ENCODE measurements around the gene PABPN1L. TPM values are rescaled to one million over a fixed set of nuclear protein-coding genes. Genes with fewer than 3 reads are reported as not detected.

The PABPN1L gene
- total RNA-seq, 1 experiment from 2014 or later, result not detected

DNA sequence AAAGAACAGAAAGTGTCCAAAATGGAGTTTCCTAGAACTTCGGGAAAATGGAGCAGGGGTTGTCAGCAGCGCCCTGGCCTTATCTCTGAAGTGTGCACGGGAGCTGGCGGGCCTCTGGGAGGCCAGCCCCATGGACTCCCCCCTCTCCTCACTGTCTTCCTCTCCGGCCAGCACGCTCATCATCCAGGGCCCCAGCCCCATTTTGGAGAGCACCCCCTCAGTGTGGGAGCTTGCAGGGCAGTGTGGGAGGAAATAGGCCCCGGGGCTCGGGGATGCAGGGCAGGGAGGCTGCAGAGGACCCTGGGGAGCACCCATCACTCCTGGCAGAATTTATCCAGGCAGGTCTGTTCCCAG lies 4.9 kb upstream of the PABPN1L start:
- Histone ChIP-seq H3K27me3 (replicated peaks; ENCODE audit: control insufficient read depth, insufficient read depth, low read length) (no peaks in the 10 kb centered on the region; the same call in 1 of the 2 replicates), H3K36me3 (ENCODE audit: control insufficient read depth, insufficient read depth, low read length) (no peaks in the 10 kb centered on the region), H3K4me1 (no peaks in the 10 kb centered on the region), H3K9me3 (no peaks in the 10 kb centered on the region), H3K4me3 (ENCODE audit: low read depth, low read length) (no peak overlapping the region)
- TF ChIP-seq, protein P1, sequence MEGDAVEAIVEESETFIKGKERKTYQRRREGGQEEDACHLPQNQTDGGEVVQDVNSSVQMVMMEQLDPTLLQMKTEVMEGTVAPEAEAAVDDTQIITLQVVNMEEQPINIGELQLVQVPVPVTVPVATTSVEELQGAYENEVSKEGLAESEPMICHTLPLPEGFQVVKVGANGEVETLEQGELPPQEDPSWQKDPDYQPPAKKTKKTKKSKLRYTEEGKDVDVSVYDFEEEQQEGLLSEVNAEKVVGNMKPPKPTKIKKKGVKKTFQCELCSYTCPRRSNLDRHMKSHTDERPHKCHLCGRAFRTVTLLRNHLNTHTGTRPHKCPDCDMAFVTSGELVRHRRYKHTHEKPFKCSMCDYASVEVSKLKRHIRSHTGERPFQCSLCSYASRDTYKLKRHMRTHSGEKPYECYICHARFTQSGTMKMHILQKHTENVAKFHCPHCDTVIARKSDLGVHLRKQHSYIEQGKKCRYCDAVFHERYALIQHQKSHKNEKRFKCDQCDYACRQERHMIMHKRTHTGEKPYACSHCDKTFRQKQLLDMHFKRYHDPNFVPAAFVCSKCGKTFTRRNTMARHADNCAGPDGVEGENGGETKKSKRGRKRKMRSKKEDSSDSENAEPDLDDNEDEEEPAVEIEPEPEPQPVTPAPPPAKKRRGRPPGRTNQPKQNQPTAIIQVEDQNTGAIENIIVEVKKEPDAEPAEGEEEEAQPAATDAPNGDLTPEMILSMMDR (IDR thresholded peaks at IDR 0.05; ENCODE audit: insufficient read depth in 1 of 2, low read depth in 1 of 2, low read length in 1 of 2, severe bottlenecking in 1 of 2, unreplicated experiment in 1 of 2), result no peak
- no peak for DNase-seq
- intact Hi-C loops (cut with micrococcal nuclease; ENCODE audit: unreplicated experiment), result no loop called here
- Mint-ChIP-seq H3K9me3 (ENCODE audit: unreplicated experiment) (no peaks in the 10 kb centered on the region), H3K4me1 (ENCODE audit: low read depth, unreplicated experiment) (no peaks in the 10 kb centered on the region), H3K36me3 (ENCODE audit: insufficient read depth, unreplicated experiment) (no peaks in the 10 kb centered on the region), H3K27me3 (ENCODE audit: insufficient read depth, unreplicated experiment) (peaks cover 7% of the 10 kb centered on the region), H3K4me3 (ENCODE audit: unreplicated experiment) (no peak overlapping the region), H3K27ac (ENCODE audit: unreplicated experiment) (no peak overlapping the region)
- POLR2A ChIA-PET, result no interaction called here
- CTCF ChIA-PET, result no interaction called here
- no TSS peak for BruUV-seq (replicated peaks)

DNA sequence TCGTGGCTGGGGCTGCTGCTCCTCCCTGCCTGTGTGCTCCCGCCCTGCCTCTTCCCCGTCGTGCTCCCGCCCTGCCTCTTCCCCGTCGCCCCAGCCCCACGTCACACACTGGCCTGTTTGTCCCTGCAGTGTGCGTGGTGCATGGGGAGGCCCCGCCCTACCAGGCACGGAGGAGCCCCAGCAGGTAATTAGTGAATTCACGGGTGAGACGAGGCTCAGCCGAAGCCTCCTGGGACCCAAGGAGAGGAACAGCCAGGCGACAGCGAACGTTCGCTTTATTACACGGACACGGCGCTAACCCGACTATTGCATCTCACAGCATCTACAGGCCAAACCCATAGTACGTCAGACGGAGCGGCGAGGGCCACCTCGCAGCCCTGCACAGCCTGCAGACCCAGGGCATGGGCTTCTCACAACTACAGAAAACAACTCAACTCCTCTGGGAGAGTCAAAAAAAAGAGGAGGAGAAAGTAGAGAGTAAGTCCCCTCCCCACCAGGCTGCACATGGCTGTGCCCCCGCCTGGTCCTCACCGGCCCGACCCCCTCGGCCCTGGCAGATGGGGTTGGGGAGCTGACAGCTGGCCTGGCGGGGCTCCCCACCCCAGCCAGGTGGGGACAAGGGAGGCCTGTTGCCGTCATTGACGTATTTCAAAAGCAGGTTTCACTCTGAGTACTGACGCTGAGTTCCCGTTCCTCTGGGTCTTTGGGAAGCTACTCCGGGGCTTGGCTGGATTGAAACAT lies 4.3 kb upstream of the PABPN1L start:
- H3K36me3 ChIP-seq (ENCODE audit: control insufficient read depth, insufficient read depth, low read length), result no peaks in the 10 kb centered on the region
- Mint-ChIP-seq H3K27ac (ENCODE audit: unreplicated experiment) (no peak overlapping the region), H3K27me3 (ENCODE audit: insufficient read depth, unreplicated experiment) (peaks cover 6% of the 10 kb centered on the region), H3K4me1 (ENCODE audit: low read depth, unreplicated experiment) (no peaks in the 10 kb centered on the region), H3K9me3 (ENCODE audit: unreplicated experiment) (no peaks in the 10 kb centered on the region), H3K36me3 (ENCODE audit: insufficient read depth, unreplicated experiment) (no peaks in the 10 kb centered on the region), H3K4me3 (ENCODE audit: unreplicated experiment) (no peak overlapping the region)
- TF ChIP-seq, protein P1 (IDR thresholded peaks at IDR 0.05; ENCODE audit: insufficient read depth in 1 of 2, low read depth in 1 of 2, low read length in 1 of 2, severe bottlenecking in 1 of 2, unreplicated experiment in 1 of 2), result no peak
- no peaks in the 10 kb centered on the region for H3K4me1 ChIP-seq
- ChIA-PET POLR2A (no interaction called here), CTCF (no interaction called here)
- no peaks in the 10 kb centered on the region for H3K9me3 ChIP-seq
- no peaks in the 10 kb centered on the region; the same call in 1 of the 2 replicates for H3K27me3 ChIP-seq (replicated peaks; ENCODE audit: control insufficient read depth, insufficient read depth, low read length)
- intact Hi-C loops (cut with micrococcal nuclease; ENCODE audit: unreplicated experiment), result no loop called here
- no TSS peak for BruUV-seq (replicated peaks)
- no peak for DNase-seq
- H3K4me3 ChIP-seq (ENCODE audit: low read depth, low read length), result no peak overlapping the region

DNA sequence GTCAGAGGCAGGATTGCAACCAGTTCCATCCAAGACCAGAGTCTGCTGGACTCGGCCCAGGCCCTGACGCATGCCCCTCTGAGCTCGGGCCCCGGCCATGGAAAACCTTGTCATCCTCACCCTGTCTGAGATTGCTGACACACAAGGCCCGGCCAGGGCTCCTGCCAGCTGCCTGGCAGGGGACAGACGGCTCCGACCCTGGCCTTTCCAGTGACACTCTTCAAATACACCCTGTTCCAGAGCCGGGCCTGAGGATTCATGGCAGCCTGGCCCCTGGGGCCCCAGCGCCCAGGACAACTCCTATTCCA lies 3.2 kb upstream of the PABPN1L start:
- Histone ChIP-seq H3K27me3 (replicated peaks; ENCODE audit: control insufficient read depth, insufficient read depth, low read length) (no peaks in the 10 kb centered on the region; the same call in 1 of the 2 replicates), H3K4me1 (no peaks in the 10 kb centered on the region), H3K9me3 (no peaks in the 10 kb centered on the region), H3K36me3 (ENCODE audit: control insufficient read depth, insufficient read depth, low read length) (no peaks in the 10 kb centered on the region), H3K4me3 (ENCODE audit: low read depth, low read length) (no peak overlapping the region)
- ChIA-PET POLR2A (no interaction called here), CTCF (no interaction called here)
- no peak for DNase-seq
- TF ChIP-seq, protein P1 (IDR thresholded peaks at IDR 0.05; ENCODE audit: insufficient read depth in 1 of 2, low read depth in 1 of 2, low read length in 1 of 2, severe bottlenecking in 1 of 2, unreplicated experiment in 1 of 2), result no peak
- no TSS peak for BruUV-seq (replicated peaks)
- no peak overlapping the region for H3K4me3 Mint-ChIP-seq (ENCODE audit: unreplicated experiment)
- intact Hi-C loops (cut with micrococcal nuclease; ENCODE audit: unreplicated experiment), result no loop called here
- H3K9me3 Mint-ChIP-seq (ENCODE audit: unreplicated experiment), result no peaks in the 10 kb centered on the region
- no peaks in the 10 kb centered on the region for H3K4me1 Mint-ChIP-seq (ENCODE audit: low read depth, unreplicated experiment)
- no peaks in the 10 kb centered on the region for H3K36me3 Mint-ChIP-seq (ENCODE audit: insufficient read depth, unreplicated experiment)
- no peak overlapping the region for H3K27ac Mint-ChIP-seq (ENCODE audit: unreplicated experiment)
- H3K27me3 Mint-ChIP-seq (ENCODE audit: insufficient read depth, unreplicated experiment), result peaks cover 3% of the 10 kb centered on the region
